ENCODE data around the gene NR3C1.
"Not testable (repeated sequence)": the region's sequence is repeated elsewhere in the genome, so short reads cannot be mapped to it uniquely, and the experiment has no call there.

NR3C1 gene

DNA sequence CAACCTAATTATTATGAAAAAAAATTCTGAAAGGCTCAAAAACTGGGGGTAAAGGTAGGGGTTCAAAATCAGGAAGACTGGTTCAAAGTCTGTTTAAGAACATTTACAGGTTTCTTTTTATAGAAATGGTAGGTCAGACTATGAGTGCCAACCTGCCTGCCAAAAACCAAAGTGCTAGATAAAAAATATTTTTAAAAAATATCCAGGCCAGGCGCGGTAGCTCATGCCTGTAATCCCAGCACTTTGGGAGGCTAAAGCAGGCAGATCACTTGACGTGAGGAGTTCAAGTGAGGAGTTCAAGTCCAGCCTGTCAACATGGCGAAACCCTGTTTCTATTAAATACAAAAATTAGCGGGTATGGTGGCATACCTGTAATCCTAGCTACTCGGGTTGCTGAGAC lies 67.0 kb downstream of the NR3C1 start:
- DNase-seq (ENCODE audit: low spot score): no peak

DNA sequence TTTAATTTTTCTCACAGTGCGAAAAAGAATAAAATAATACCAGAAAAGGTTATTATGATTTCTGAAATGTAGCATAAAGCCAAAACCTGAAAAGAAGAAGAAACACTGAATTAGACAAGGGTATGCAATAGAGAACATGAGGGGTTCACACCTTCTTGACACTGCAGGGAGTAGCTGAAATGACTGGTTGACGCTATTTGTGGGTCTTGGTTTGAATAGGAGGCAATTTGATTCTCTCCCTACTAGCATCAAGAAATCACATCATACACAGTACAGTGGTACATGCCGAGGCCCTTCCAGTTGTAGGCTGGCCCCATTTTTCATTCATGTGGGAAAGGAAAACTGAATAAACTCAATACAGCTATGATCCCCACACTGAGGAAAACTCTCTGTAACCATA lies 68.6 kb downstream of the NR3C1 start:
- no peak for DNase-seq (ENCODE audit: low spot score)

DNA sequence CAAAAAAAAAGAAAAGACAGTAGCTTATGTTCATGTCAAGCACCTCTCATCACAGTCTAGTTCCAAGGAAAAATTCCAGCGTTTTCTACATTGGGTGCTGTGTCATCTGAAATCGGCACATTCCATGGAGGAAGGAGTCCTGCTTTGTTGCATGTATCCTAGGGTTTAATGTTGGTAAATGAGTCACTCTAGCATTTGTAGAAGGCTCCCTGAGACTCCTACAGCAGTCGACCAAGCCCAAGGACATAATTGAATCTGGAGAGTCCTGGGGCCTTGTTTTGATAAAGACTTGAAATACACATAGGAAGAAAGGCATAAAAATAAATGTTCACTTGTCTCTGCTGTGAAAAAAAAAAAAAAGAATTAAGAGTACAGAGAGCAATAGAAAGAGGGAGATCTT lies 69.1 kb downstream of the NR3C1 start:
- DNase-seq (ENCODE audit: low spot score): not testable (repeated sequence)

GRCh38 chr5:143331956-143332355 lies 71.5 kb downstream of the NR3C1 start:
- no peak for DNase-seq (ENCODE audit: low spot score)

DNA sequence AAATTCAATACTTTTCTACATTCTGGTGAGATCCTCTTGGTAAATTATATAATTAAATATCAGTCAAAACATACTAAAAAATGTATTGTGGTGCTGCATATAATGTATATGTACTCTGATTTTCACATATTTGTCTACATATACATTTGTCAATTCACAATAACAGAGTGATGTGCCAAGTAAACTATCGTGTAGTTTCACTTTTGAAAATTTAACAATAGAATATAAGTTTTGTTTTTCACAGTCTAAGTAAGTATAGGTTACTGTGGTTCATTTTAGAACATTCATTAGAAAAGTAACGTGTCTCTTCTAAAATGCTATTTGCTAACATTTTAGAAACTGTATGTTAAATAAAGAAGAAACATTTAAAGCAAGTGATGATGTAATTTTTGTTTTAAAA lies 73.6 kb downstream of the NR3C1 start:
- no peak for DNase-seq (ENCODE audit: low spot score)

GRCh38 chr5:143328589-143329220 lies 74.8 kb downstream of the NR3C1 start:
- DNase-seq (ENCODE audit: low spot score): no peak

DNA sequence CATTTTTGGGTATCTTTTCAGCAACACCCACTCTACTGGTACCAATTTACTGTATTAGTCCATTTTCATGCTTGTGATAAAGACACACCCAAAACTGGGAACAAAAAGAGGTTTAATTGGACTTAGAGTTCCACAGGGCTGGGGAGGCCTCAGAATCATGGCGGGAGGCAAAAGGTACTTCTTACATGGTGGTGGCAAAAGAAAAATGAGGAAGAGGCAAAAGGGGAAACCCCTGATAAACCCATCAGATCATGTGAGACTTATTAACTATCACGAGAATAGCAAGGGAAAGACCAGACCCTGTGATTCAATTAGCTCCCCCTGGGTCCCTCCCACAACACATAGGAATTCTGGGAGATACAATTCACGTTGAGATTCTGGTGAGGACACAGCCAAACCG lies 78.4 kb downstream of the NR3C1 start:
- DNase-seq (ENCODE audit: low spot score): not testable (repeated sequence)

- not testable (repeated sequence) for DNase-seq (ENCODE audit: low spot score)
Observed at GRCh38 chr5:143322931-143323630, 80.4 kb downstream of the NR3C1 start.

- no peak for DNase-seq (ENCODE audit: low spot score)
Observed at GRCh38 chr5:143322176-143322575, 81.3 kb downstream of the NR3C1 start.

DNA sequence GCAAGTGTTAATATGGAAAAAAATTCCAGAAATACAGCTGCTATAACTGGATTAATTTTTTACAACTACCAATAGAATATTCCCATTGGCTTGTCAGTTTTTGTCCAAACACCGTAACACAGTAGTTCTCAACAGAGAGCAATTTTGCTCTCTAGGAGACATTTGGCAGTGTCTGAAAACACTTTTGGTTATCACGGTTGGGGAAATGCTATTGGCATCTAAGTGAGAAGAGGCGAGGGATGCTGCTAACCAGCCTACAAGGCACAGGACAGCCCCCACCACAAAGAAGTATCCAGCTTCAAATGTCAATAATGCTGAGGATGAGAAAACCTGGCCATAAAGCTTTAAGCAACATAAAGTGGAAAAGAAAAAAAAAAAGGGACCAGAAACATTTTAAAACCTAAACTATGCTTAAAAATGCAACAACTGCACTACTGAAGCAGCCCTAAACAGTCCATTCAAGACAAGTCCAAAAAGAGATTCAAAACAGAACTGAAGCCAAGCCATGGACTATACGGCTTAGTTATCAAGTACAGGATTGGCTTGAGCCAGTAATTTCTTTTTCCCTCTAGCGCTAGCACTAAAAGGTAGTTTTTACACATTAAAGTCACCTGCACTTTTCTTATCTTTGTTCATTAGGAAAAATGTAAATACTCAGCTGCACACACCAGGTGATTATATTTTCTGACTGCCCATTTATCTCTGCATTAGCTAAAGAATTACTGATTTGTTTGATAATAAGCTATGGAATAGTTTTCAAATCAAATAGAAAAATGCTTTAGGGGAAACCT lies 83.9 kb downstream of the NR3C1 start:
- no peak for DNase-seq (ENCODE audit: low spot score)

DNA sequence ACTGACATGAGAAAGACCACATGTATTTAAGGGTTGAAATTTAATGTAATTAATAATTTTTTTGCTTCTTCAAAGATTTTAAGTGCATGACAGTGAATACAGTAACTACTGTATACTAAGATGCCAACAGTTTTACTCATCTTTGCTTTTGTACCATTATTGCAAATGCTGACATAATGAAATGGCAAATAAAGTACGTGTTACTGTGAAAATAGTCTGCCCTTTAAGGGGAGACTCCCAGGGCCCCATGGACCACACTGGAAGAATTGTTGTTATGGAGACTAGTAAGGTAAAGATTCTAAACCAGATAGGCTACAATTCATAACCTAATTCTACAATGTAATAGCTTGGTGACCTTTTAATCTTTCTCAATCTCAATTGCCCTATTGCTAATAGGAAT lies 84.7 kb downstream of the NR3C1 start:
- DNase-seq (ENCODE audit: low spot score): no peak

DNA sequence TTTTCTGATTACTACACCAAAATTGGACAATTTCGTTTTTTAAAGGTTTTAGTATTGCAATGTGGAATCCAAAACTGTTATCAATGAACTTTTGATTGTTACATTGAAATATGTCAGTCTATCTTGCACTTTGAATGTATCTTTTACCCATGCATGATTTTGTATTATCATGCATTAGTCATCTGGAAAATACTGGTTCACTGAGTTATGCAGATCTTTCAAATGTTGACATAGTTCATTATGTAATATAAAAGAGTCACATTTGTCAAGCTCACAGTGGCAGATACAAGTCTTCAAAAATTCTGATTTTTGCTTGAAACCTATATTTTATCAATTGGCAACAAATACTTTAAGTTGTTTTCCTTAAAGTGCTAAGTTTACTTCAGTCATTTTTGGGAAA lies 85.2 kb downstream of the NR3C1 start:
- no peak for DNase-seq (ENCODE audit: low spot score)

DNA sequence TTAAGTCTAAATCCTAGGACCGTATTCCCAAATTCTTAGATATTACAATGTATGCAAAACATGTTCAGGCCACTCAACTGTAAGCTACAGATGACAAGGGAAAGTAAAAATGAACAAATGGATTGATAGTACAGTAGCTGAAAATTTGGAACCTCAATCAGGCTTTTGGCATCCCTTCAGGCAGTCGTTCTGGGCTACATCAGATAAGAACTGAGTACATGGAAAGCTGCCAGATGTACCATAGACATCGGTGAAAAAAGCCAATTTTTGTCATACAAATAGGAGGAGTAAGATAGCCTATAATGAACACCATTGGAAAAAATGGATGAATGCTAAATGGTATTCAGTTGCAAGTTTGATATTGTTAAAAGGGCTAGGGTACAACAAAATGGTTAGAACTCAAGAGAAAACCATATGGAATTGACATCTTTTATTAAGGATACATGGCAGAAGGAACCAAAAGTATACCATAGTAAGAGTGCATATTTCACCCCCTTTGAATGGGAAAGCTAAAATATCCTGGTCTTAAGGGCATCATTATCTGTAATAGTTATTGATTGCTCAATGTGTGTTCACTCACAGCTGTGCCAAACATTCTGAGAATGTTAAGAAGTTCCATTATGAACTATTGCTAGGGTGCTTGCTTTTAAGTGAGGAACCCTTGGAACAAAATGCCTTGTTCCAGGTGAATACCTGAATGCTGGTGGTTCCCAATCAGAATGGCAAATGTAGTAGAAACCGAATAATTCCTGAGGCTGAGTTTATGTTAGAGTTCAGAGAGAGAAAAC lies 86.4 kb downstream of the NR3C1 start:
- DNase-seq (ENCODE audit: low spot score): no peak

- no peak for DNase-seq (ENCODE audit: low spot score)
Observed at GRCh38 chr5:143316337-143316736, 87.1 kb downstream of the NR3C1 start.

DNA sequence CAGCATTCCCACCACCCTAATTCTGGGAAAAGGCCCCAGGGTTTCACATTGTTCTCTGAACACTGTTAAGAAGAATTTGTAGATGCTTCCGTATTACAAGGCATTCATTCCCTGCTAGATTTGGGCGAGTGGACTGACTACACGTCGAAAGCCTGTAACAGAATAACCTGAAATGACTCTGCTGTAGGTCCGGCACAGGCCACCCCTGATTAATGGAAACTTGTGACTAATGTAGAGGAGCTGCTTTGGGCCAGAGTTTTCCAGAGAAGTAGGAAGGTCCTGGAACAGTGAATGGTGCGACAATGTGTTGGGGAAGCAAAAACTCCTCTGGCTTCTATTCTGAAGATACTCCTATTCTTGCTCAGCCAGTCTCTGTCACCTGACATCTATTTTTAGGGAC lies 87.6 kb downstream of the NR3C1 start:
- no peak for DNase-seq (ENCODE audit: low spot score)

DNA sequence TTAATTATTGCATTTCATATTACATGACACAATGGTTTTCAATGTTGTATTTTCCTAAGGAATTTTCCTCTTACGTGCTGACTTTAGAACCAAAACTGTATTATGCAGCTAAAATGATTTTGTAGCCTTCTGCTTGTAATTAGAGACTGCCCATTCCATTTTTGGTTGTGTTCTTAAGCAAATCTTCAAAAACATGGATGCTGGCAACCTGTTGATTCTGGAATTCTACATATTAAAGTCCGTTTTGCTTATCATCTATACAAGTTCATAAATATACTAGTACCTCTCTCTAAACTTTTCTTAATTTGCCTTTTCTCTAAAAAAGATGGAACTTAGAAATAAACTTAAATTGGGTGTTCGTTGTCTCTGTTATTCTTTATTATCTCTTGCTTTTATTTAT lies 88.3 kb downstream of the NR3C1 start:
- no peak for DNase-seq (ENCODE audit: low spot score)

GRCh38 chr5:143314659-143315058 lies 88.8 kb downstream of the NR3C1 start:
- DNase-seq (ENCODE audit: low spot score): no peak

DNA sequence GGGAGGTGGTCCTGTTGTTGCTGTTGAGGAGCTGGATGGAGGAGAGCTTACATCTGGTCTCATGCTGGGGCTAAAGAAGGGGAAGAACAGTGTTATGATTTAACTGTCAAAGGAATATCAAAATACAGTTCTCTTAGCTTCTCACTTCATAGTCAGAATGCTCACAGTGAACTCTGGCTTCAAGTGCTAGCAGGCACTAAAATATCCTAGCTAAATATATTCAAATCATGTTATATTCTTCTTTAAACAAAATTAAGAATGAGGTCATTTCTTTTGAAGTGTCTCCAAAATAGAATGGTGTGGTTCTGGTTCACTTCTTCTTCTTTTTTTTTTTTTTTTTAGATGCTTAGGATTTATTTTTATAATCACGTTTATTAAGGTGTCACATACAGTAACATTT lies 89.4 kb downstream of the NR3C1 start:
- no peak for DNase-seq (ENCODE audit: low spot score)

DNA sequence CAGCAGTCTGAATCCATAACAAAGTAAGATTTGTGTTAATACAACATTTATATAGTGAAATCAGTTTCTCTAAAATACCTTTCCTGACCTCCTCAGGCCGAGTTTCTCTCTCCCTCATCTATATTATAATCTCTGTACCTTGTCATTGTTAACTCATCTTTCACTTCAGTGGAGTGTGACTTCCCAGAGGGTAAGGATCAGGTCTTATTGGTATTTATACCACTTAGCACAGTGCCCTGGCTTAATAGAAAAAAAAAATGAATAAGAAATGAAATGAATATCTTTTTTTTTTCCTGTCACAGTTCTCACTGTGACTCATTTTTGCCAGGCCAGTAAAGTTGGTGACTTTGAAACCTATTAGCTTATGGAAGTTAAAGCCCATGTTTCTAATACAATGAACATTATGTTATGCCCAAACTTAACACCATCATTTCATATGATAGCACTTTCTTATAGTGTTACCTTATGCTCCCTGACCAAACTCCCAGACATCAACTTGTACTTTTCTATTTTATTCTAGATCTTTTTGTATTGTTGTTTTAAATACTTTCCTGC lies 90.1 kb downstream of the NR3C1 start:
- no peak for DNase-seq (ENCODE audit: low spot score)

DNA sequence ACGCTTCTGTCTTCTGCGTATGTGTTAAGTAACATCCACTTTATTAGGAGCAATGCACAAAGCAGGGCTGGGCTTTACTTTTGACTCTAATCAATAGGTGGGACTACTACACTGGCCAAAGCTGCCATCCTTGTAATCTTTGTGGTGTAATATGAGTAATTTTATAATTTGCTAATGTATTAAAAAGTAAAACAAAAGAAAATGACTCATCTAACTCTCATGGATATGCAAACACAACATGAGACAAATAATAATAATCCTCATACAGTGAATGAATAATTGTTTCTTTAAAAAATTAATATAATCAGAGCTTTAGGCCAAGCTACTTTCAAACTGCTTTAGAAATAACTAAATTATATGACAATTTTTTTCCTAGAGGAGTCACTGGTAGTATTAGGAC lies 90.7 kb downstream of the NR3C1 start:
- no peak for DNase-seq (ENCODE audit: low spot score)

DNA sequence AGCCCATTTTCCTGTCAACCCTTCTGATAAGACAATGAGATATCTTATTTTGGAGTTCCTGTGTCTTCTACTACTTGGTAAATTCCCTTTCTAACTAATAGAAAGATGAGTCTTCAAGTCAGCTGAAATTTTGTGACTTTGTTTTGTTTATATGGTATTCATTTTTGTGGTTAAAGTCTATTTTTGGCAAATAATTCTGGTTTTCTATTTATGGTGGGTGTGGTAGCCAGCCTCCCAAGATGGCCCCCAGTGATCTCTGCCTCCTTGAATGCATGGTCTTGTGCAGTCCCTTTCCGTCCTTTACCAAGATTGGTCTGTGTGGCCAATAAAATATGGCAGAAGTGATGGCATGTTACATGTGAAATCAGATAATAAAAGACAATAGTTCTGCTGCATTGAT lies 91.5 kb downstream of the NR3C1 start:
- no peak for DNase-seq (ENCODE audit: low spot score)

DNA sequence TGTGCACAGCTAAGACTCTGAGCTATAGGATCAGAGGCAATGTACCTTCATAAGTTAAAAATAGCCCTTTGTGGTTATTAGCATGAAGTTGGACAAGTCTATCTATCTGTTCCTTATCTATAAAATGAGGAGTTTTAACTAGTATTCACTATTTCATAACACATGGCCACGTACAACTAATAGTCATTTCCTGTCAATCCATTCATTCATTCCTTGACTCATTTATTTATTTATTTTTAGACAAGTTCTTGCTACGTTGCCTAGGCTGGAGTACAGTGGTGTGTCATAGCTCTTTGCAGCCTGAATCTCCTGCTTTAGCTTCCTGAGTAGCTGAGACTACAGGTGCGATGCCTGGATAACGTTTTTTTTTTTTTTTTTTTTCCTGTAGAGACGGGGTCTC lies 92.1 kb downstream of the NR3C1 start:
- no peak for DNase-seq (ENCODE audit: low spot score)
